Neural cell (in vitro differentiated cells): Measurements from ENCODE around the gene APP.

Source experiments
- EP300 ChIP-seq: fragments of 450-650 bp; conservative IDR thresholded peaks from 2 replicates; pipeline ENCODE4 v1.6.1; 2014; ENCODE audit warnings: antibody characterized with exemption, mild to moderate bottlenecking, moderate library complexity; ENCODE audit not compliant: poor library complexity, severe bottlenecking
- EZH2 ChIP-seq: fragments of 200-600, 300-800 bp; shearing (Covaris generic), sonication (generic); IDR thresholded peaks from 2 replicates; pipeline ENCODE4 v1.6.1; 2014; ENCODE audit warnings: antibody characterized with exemption, low read length, borderline replicate concordance, mild to moderate bottlenecking; ENCODE audit not compliant: insufficient read depth, poor library complexity, severe bottlenecking
- POLR2AphosphoS5 ChIP-seq: IDR thresholded peaks from 2 replicates; pipeline ENCODE4 v1.6.1; 2012
- TF ChIP-seq, protein P1 (sequence below): fragments of 450-650 bp; IDR thresholded peaks from 2 replicates; pipeline ENCODE4 v1.5.1; 2014; ENCODE audit warnings: antibody characterized with exemption, mild to moderate bottlenecking, moderate library complexity; ENCODE audit not compliant: poor library complexity, severe bottlenecking

DNA sequence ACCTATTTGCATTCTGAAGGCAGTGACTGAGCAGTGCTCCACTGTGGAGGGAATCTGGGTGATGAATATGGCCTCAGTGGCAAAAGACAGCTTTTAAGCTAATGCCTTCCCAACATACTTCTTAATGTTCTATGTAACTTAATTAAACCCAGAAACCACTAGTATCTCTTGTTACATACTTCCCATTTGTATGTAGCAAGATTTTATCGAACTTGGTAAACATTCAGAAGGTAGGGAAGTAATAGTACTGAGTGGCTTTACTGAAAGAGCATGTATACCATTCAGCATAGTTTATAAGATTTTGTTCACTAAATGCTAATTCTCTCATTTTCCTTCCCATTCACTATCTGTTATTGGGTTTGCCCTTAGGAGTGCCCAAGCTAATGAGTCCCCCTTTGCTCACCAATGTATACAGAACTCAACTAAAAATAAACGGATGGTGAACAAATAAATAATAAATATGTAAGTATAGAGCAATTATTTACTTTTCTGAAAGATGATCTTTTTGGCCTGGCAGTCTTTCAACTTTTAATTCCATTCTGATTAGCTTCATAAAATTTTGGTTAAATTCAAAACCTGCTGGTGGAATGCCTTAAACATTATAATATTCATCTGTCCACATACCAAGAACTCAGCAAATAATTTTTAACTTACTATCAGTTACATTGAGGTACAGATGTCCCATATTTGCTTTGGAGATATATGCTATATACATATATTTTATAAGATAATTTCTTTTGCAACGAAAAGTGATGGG is 204.4 kb downstream of the APP start:
- TF ChIP-seq, protein P1, sequence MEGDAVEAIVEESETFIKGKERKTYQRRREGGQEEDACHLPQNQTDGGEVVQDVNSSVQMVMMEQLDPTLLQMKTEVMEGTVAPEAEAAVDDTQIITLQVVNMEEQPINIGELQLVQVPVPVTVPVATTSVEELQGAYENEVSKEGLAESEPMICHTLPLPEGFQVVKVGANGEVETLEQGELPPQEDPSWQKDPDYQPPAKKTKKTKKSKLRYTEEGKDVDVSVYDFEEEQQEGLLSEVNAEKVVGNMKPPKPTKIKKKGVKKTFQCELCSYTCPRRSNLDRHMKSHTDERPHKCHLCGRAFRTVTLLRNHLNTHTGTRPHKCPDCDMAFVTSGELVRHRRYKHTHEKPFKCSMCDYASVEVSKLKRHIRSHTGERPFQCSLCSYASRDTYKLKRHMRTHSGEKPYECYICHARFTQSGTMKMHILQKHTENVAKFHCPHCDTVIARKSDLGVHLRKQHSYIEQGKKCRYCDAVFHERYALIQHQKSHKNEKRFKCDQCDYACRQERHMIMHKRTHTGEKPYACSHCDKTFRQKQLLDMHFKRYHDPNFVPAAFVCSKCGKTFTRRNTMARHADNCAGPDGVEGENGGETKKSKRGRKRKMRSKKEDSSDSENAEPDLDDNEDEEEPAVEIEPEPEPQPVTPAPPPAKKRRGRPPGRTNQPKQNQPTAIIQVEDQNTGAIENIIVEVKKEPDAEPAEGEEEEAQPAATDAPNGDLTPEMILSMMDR: no peak
- TF ChIP-seq EZH2 (no peak), POLR2AphosphoS5 (no peak), EP300 (no peak)
